H1 (cell line): Measurements from ENCODE around the gene CHRNA4. TPM values are rescaled to one million over a fixed set of nuclear protein-coding genes. Genes with fewer than 3 reads are reported as not detected.

ENCODE experiments used
- CHD1 ChIP-seq: IDR thresholded peaks from 2 replicates; pipeline ENCODE4 v1.6.1; 2012; ENCODE audit warnings: low read depth, low read length, improper control_type of control experiment
- HDAC6 ChIP-seq: IDR thresholded peaks from one replicate; pipeline ENCODE4 v1.7.1; 2012; ENCODE audit warnings: low read depth, mild to moderate bottlenecking, inconsistent platforms, low read length, moderate library complexity
- NRF1 ChIP-seq: IDR thresholded peaks from 2 replicates; pipeline ENCODE4 v1.6.1; 2011; ENCODE audit warnings: mild to moderate bottlenecking, low read depth, low read length, improper control_type of control experiment
- SAP30 ChIP-seq: fragments of 300-600 bp; sonication (generic); IDR thresholded peaks from 2 replicates; pipeline ENCODE4 v1.7.1; 2012; ENCODE audit warnings: low read length, moderate library complexity, mild to moderate bottlenecking, inconsistent platforms; ENCODE audit not compliant: insufficient read depth, insufficient replicate concordance
- SIX5 ChIP-seq: IDR thresholded peaks from 2 replicates; pipeline ENCODE4 v1.6.1; 2011; ENCODE audit warnings: mild to moderate bottlenecking, low read depth, low read length
- TEAD4 ChIP-seq: IDR thresholded peaks from 2 replicates; pipeline ENCODE4 v1.6.1; 2012; ENCODE audit warnings: low read depth, low read length, inconsistent platforms, mixed read lengths
- polyA plus RNA-seq, 7 experiments: library from polyadenylated mRNA; depleted of rRNA in 3 of 7; stranded (reverse) in 5 of 7; unstranded in 2 of 7; fragments of >200 nt in 5 of 7; fragments of 200-250 nt in 2 of 7; gene quantifications; 1 replicate in 5 of 7; 2 replicates in 1 of 7; 4 replicates in 1 of 7; pipeline versions ENCODE4 v1.2.1 to v1.2.3, GENCODE V29; 2011 to 2013; ENCODE audit warnings: missing spikeins in 2 of 7, mixed read lengths in 2 of 7
- total RNA-seq: library from RNA; stranded (reverse); fragmentation: NEBNext Ultra II Directional; extraction: Animal tissue kit (Norgen Biotek cat#: 25700); gene quantifications from 2 replicates; pipeline ENCODE4 v1.2.1, GENCODE V29; 2021
- TF ChIP-seq, protein P1 (sequence below): fragments of 300-600 bp; sonication (generic); IDR thresholded peaks from 2 replicates; pipeline ENCODE4 v1.7.1; 2012; ENCODE audit warnings: low read length, moderate library complexity, mild to moderate bottlenecking, inconsistent platforms; ENCODE audit not compliant: insufficient replicate concordance

The CHRNA4 gene
- total and polyA plus RNA-seq, 2 of the 8 experiments (the other 6 are each of a cell fraction or from before 2014, with no cell fraction given) = 4.3 to 5.7 TPM

DNA sequence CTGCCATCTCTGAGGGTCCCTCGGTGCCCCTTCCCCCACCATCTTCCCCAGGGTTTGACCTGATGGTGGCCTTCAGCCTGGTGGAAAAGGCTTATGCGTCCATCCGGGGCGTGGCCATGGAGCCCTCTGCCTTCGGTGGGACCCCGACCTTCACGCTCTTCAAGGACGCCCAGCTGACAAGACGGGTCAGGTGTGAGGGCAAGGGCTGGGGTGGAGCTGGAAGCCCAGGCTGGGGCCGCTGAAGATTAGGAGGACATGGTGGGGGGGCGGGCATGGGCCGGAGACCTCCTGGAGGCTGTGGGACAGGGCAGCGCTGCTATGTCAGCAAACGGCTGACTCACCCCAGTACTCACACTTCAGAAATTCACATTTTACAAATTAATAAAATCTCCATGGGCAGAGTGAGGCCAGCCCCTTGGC is 44.6 kb downstream of the CHRNA4 start (continued):
- TF ChIP-seq, protein P1, sequence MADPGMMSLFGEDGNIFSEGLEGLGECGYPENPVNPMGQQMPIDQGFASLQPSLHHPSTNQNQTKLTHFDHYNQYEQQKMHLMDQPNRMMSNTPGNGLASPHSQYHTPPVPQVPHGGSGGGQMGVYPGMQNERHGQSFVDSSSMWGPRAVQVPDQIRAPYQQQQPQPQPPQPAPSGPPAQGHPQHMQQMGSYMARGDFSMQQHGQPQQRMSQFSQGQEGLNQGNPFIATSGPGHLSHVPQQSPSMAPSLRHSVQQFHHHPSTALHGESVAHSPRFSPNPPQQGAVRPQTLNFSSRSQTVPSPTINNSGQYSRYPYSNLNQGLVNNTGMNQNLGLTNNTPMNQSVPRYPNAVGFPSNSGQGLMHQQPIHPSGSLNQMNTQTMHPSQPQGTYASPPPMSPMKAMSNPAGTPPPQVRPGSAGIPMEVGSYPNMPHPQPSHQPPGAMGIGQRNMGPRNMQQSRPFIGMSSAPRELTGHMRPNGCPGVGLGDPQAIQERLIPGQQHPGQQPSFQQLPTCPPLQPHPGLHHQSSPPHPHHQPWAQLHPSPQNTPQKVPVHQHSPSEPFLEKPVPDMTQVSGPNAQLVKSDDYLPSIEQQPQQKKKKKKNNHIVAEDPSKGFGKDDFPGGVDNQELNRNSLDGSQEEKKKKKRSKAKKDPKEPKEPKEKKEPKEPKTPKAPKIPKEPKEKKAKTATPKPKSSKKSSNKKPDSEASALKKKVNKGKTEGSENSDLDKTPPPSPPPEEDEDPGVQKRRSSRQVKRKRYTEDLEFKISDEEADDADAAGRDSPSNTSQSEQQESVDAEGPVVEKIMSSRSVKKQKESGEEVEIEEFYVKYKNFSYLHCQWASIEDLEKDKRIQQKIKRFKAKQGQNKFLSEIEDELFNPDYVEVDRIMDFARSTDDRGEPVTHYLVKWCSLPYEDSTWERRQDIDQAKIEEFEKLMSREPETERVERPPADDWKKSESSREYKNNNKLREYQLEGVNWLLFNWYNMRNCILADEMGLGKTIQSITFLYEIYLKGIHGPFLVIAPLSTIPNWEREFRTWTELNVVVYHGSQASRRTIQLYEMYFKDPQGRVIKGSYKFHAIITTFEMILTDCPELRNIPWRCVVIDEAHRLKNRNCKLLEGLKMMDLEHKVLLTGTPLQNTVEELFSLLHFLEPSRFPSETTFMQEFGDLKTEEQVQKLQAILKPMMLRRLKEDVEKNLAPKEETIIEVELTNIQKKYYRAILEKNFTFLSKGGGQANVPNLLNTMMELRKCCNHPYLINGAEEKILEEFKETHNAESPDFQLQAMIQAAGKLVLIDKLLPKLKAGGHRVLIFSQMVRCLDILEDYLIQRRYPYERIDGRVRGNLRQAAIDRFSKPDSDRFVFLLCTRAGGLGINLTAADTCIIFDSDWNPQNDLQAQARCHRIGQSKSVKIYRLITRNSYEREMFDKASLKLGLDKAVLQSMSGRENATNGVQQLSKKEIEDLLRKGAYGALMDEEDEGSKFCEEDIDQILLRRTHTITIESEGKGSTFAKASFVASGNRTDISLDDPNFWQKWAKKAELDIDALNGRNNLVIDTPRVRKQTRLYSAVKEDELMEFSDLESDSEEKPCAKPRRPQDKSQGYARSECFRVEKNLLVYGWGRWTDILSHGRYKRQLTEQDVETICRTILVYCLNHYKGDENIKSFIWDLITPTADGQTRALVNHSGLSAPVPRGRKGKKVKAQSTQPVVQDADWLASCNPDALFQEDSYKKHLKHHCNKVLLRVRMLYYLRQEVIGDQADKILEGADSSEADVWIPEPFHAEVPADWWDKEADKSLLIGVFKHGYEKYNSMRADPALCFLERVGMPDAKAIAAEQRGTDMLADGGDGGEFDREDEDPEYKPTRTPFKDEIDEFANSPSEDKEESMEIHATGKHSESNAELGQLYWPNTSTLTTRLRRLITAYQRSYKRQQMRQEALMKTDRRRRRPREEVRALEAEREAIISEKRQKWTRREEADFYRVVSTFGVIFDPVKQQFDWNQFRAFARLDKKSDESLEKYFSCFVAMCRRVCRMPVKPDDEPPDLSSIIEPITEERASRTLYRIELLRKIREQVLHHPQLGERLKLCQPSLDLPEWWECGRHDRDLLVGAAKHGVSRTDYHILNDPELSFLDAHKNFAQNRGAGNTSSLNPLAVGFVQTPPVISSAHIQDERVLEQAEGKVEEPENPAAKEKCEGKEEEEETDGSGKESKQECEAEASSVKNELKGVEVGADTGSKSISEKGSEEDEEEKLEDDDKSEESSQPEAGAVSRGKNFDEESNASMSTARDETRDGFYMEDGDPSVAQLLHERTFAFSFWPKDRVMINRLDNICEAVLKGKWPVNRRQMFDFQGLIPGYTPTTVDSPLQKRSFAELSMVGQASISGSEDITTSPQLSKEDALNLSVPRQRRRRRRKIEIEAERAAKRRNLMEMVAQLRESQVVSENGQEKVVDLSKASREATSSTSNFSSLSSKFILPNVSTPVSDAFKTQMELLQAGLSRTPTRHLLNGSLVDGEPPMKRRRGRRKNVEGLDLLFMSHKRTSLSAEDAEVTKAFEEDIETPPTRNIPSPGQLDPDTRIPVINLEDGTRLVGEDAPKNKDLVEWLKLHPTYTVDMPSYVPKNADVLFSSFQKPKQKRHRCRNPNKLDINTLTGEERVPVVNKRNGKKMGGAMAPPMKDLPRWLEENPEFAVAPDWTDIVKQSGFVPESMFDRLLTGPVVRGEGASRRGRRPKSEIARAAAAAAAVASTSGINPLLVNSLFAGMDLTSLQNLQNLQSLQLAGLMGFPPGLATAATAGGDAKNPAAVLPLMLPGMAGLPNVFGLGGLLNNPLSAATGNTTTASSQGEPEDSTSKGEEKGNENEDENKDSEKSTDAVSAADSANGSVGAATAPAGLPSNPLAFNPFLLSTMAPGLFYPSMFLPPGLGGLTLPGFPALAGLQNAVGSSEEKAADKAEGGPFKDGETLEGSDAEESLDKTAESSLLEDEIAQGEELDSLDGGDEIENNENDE = no peak
- TF ChIP-seq NRF1 = no peak
- no peak for TF ChIP-seq HDAC6
- no peak for TF ChIP-seq SAP30
- TF ChIP-seq CHD1 = no peak
- TF ChIP-seq TEAD4 = no peak
- no peak for TF ChIP-seq SIX5
